Ovary (tissue), 9 donors: ENCODE measurements around the gene ZNF124. TPM values are rescaled to one million over a fixed set of nuclear protein-coding genes. Genes with fewer than 3 reads are reported as not detected.

ENCODE experiments used
- DNase-seq, 5 donors: peaks; one replicate each; pipeline ENCODE4 v3.0.0-alpha.2; 2019 to 2020
- H3K27ac ChIP-seq, 2 donors: fragments of 200-600 bp; one replicate each; pipeline versions ENCODE4 v1.5.1 to v1.8.0; 2019 to 2022
- H3K27me3 ChIP-seq: fragments of 200-600 bp; one replicate; pipeline ENCODE4 v1.8.0; 2022
- H3K36me3 ChIP-seq: fragments of 200-600 bp; sonication (generic); one replicate; pipeline ENCODE4 v1.5.1; 2019
- H3K4me1 ChIP-seq: one replicate; pipeline ENCODE4 v1.8.1; 2013; ENCODE audit warnings: mild to moderate bottlenecking, moderate library complexity; ENCODE audit not compliant: insufficient read depth
- H3K4me3 ChIP-seq: fragments of 200-600 bp; sonication (generic); one replicate; pipeline ENCODE4 v1.5.1; 2017
- H3K9me3 ChIP-seq, 2 donors: fragments of 200-600 bp in 1 of 2; sonication (generic) in 1 of 2; one replicate each; pipeline versions ENCODE4 v1.5.1 to v1.8.1; 2013 to 2019; ENCODE audit warnings: mild to moderate bottlenecking in 1 of 2, moderate library complexity in 1 of 2
- EP300 ChIP-seq: sonication (generic); formaldehyde crosslinking; IDR thresholded peaks from one replicate; pipeline ENCODE4 v1.6.1; 2017; ENCODE audit warnings: antibody characterized with exemption
- POLR2A ChIP-seq: fragments of 450-650 bp; IDR thresholded peaks from one replicate; pipeline ENCODE4 v1.6.1; 2017; ENCODE audit warnings: antibody characterized with exemption, mild to moderate bottlenecking, moderate library complexity
- WGBS, 3 donors: extraction: QIAGEN DNeasy Blood & Tissue Kit in 1 of 3; methylation state at CpG; one replicate each; pipeline versions ENCODE4 v1.1.5 to v1.1.7; 2013 to 2017; 5-methylcytosine and 5-hydroxymethylcytosine counted together
- intact Hi-C, 4 donors: fragments of 100-400 bp; cut with DNase I; formaldehyde crosslinking; loops; one replicate each; pipeline versions ENCODE4 v1.11.0 to v1.15.1; 2022 to 2023
- polyA plus RNA-seq, 2 donors: library from polyadenylated mRNA; stranded (reverse); fragments of 200-250 nt in 1 of 2; fragments of 350-450 nt in 1 of 2; fragmentation: Illumina TruSeq in 1 of 2; extraction: RNeasy Lipid Tissue Mini Kit (QIAGEN cat#74804) in 1 of 2; gene quantifications; one replicate each; pipeline ENCODE4 v1.2.3, GENCODE V29; 2013 to 2014
- total RNA-seq, 7 donors: library from RNA; depleted of rRNA in 2 of 7; stranded (reverse); fragments of >200 nt in 2 of 7; fragmentation: NEBNext Ultra II Directional in 3 of 7; extraction: Animal tissue kit (Norgen Biotek cat#: 25700) in 3 of 7; gene quantifications; one replicate each; pipeline versions ENCODE4 v1.1.0 to v1.2.4, GENCODE V29; 2016 to 2023
- TF ChIP-seq, protein P1 (sequence below), 3 donors: fragments of 450-650 bp in 2 of 3; fragments of 200-600 bp in 1 of 3; IDR thresholded peaks; one replicate each; pipeline versions ENCODE4 v1.5.1 to v1.8.0; 2016 to 2022; ENCODE audit warnings: antibody characterized with exemption in 3 of 3, mild to moderate bottlenecking in 1 of 3
- donor health status: DM: no; HTN: no; CAD: no; lungs with moderate emphysema.
- donor health status: DM: no; HTN: no; CAD: no.
- donor health status: Bipolar disorder and iron deficiency.
- donor health status: DM: yes; HTN: yes; CAD: no.
- donor health status: DM: no; HTN: no; CAD: no.
- donor health status: DM: yes; HTN: yes; CAD: no.

The ZNF124 gene
- total and polyA plus RNA-seq, 9 donors, result 3.4 to 94.6 (median 41.9) TPM

DNA sequence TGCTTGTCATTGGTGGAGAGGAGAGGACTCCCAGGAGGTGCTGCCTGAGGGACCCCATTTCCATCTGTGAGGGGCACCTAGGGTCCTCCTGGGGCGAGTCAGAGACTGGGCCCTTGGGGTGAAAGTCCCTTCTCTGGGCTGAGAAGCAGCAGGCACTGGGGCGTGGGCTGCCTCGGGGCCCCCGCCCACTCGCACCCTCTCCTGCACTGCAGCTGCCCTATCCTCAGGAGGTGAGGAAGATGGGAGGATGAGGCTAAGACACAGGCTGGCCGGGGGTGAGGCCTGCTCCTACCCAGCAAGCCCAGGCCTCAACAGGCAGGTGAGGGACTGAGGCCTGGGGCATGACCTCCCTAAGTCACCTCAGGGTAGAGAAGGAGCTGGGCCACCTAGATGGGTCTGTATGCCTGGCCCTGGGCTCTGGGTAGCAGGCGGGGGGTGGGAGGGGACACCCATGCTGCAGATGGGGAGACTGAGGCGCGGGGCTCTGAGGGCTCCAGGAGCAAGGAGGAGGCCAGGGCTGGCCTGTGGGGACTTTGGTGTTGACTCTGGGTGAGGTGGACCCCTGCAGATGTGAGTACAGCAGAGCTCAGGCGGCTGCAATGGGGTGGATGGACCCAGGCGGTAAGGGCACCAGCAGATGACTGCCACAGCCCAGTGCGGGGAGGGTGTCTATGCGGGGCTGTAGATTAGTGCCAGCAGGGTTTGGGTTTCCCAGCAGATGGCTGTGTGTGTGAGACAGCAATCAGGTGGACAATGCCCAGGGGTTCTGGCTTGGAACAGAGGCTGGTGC is 57.3 kb downstream of the ZNF124 start:
- intact Hi-C loops, result no loop called here
- Histone ChIP-seq H3K9me3 (no peaks in the 10 kb centered on the region), H3K36me3 (no peaks in the 10 kb centered on the region), H3K27me3 (no peaks in the 10 kb centered on the region), H3K27ac (no peak overlapping the region), H3K4me3 (no peak overlapping the region), H3K4me1 (peaks cover 2% of the 10 kb centered on the region)
- TF ChIP-seq POLR2A, result no peak
- TF ChIP-seq, protein P1, sequence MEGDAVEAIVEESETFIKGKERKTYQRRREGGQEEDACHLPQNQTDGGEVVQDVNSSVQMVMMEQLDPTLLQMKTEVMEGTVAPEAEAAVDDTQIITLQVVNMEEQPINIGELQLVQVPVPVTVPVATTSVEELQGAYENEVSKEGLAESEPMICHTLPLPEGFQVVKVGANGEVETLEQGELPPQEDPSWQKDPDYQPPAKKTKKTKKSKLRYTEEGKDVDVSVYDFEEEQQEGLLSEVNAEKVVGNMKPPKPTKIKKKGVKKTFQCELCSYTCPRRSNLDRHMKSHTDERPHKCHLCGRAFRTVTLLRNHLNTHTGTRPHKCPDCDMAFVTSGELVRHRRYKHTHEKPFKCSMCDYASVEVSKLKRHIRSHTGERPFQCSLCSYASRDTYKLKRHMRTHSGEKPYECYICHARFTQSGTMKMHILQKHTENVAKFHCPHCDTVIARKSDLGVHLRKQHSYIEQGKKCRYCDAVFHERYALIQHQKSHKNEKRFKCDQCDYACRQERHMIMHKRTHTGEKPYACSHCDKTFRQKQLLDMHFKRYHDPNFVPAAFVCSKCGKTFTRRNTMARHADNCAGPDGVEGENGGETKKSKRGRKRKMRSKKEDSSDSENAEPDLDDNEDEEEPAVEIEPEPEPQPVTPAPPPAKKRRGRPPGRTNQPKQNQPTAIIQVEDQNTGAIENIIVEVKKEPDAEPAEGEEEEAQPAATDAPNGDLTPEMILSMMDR (IDR thresholded peaks at IDR 0.05), result no peak
- no peak for TF ChIP-seq EP300
- DNase-seq, result no peak
- WGBS, 3 donors, result 89 to 93% (median 90%) methylated on average over 13 of the region's 13 CpGs

DNA sequence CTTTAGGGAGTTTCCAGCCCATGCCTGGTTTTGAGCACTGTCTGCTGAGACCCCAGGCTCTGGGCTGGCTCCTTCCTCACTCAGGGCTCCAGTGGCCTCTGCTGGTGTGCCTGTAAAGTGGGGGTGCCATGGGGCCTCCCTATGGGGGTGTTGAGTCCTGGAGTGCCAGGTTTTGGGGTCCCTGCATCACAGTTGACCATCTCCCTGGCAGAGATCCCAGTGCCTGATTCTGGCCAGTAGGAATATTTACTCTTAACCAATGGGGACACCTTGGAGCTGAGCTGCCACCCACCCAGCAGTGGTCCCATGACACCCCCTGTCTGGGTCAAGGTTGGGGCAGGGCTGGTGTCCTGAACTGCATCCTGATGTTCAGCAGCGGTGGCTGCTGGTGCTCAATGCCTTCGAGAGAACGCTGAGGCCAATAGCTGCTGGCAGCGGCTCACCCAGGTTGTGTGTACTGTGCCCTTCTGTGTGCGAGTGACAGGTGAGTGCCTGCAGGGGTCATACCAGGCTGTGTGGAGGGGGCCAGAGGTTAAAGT is 58.0 kb downstream of the ZNF124 start:
- Histone ChIP-seq H3K4me1 (peaks cover 2% of the 10 kb centered on the region), H3K36me3 (no peaks in the 10 kb centered on the region), H3K27me3 (no peaks in the 10 kb centered on the region), H3K4me3 (no peak overlapping the region), H3K27ac (no peak overlapping the region), H3K9me3 (no peaks in the 10 kb centered on the region)
- 89 to 91% (median 90%) methylated on average over 5 of the region's 5 CpGs for WGBS, 3 donors
- intact Hi-C loops, result no loop called here
- no peak for DNase-seq
- TF ChIP-seq, protein P1 (IDR thresholded peaks at IDR 0.05), result no peak
- TF ChIP-seq EP300 (no peak), POLR2A (no peak)

DNA sequence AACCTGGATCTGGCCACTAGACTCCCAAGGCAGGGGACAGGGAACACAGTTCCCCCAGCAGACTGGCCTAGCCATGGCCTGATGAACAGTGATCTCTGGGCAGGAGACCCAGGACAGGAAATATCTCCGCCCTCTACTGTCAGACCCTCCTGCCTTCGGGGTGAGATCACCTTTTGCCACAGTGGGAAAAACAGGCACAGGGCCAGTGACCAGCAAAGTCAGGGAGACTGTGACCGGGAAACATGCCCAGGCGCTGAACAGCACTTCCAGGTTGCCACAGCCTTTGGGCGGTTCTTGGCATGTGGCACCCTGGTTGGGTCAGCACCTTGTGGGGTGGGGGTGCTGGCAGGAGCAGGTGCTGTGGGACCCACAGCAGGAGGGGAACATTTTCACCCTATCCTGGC is 58.7 kb downstream of the ZNF124 start:
- no peaks in the 10 kb centered on the region for H3K36me3 ChIP-seq
- H3K27me3 ChIP-seq, result no peaks in the 10 kb centered on the region
- no peaks in the 10 kb centered on the region for H3K9me3 ChIP-seq
- WGBS, 3 donors, result 75 to 89% (median 81%) methylated on average over 5 of the region's 5 CpGs
- H3K27ac ChIP-seq, result no peak overlapping the region
- DNase-seq, result peak in 1 of 5 donors; percentile 35
- intact Hi-C loops, result no loop called here
- TF ChIP-seq POLR2A, result no peak
- TF ChIP-seq, protein P1 (IDR thresholded peaks at IDR 0.05), result no peak
- no peak for TF ChIP-seq EP300
- H3K4me1 ChIP-seq, result peaks cover 2% of the 10 kb centered on the region
- no peak overlapping the region for H3K4me3 ChIP-seq

DNA sequence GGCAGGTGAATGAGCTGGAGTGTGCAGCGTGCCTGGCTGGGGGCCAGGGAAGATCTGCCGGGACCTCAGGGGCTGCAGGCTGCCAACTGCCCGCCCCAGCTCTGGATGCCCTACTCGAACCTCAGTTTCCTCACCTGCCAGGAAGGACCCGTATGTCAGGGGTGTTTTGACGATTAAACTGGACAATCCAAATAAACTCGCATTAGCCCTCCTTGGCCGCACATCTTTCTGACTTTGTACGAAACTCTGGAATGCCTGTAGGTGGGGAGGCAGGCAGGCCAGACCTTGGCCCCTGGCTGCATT is 59.4 kb downstream of the ZNF124 start:
- H3K27me3 ChIP-seq, result no peaks in the 10 kb centered on the region
- TF ChIP-seq POLR2A (no peak), EP300 (no peak)
- TF ChIP-seq, protein P1 (IDR thresholded peaks at IDR 0.05), result no peak
- no peak for DNase-seq
- H3K27ac ChIP-seq, result peak overlapping the region; percentile 81 to 93
- peaks cover 2% of the 10 kb centered on the region for H3K4me1 ChIP-seq
- H3K9me3 ChIP-seq, result no peaks in the 10 kb centered on the region
- peak overlapping the region; percentile 65 for H3K4me3 ChIP-seq
- intact Hi-C loops, result no loop called here
- WGBS, 3 donors, result 22 to 30% (median 29%) methylated on average over 9 of the region's 9 CpGs
- H3K36me3 ChIP-seq, result no peaks in the 10 kb centered on the region
